Endothelial cell of umbilical vein (primary cell): ENCODE measurements around the gene GEMIN5. TPM values are rescaled to one million over a fixed set of nuclear protein-coding genes. Genes with fewer than 3 reads are reported as not detected.

Source experiments
- BruUV-seq: library from RNA; stranded (reverse); fragments of 400-500 nt; replicated peaks from 2 replicates; lab custom pipeline; 2021; lab: Mats Ljungman, UMichigan
- CTCF ChIA-PET: fragments of 300-600, 350-600 bp; sonication (Branson Sonifier 250); formaldehyde crosslinking; loops from one replicate; lab custom pipeline; 2021; ENCODE audit warnings: antibody characterized with exemption, inconsistent platforms; lab: Charles Lee
- POLR2A ChIA-PET: fragments of 300-600, 350-600 bp; sonication (Branson Sonifier 250); formaldehyde crosslinking; loops from one replicate; lab custom pipeline; 2021; ENCODE audit warnings: antibody characterized with exemption, inconsistent platforms; lab: Charles Lee
- DNase-seq: peaks from one replicate; pipeline ENCODE4 v3.0.0-alpha.2; 2011; ENCODE audit warnings: low read depth, low spot score
- FAIRE-seq: peaks from 2 replicates; lab custom pipeline; 2011; peaks lifted over from hg19 to GRCh38; lab: Jason Lieb, UNC
- H2AFZ ChIP-seq: 2 replicates; pipeline ENCODE4 v1.6.0; 2012; ENCODE audit warnings: low read depth, low read length, control low read depth, inconsistent platforms
- H3K27ac ChIP-seq: 2 replicates; pipeline ENCODE4 v1.5.1; 2011; ENCODE audit warnings: low read depth, mild to moderate bottlenecking, control low read depth, low read length, moderate library complexity; ENCODE audit not compliant: insufficient read depth
- H3K27me3 ChIP-seq, 2 experiments: 2 replicates each; pipeline versions ENCODE4 v1.6.0 to v1.6.1; 2011; ENCODE audit warnings: low read length in 2 of 2, mixed read lengths in 1 of 2; ENCODE audit not compliant: control insufficient read depth in 2 of 2, insufficient read depth in 2 of 2
- H3K36me3 ChIP-seq, 2 experiments: 2 replicates in 1 of 2; 3 replicates in 1 of 2; pipeline ENCODE4 v1.5.1; 2011; ENCODE audit warnings: low read length in 2 of 2, mild to moderate bottlenecking in 1 of 2, moderate library complexity in 1 of 2; ENCODE audit not compliant: control insufficient read depth in 2 of 2, insufficient read depth in 2 of 2; ENCODE audit errors: extremely low read depth in 1 of 2
- H3K4me1 ChIP-seq: 3 replicates; pipeline ENCODE4 v1.5.1; 2011; ENCODE audit warnings: mild to moderate bottlenecking, low read length; ENCODE audit not compliant: control insufficient read depth, insufficient read depth; ENCODE audit errors: extremely low read depth
- H3K4me2 ChIP-seq: 2 replicates; pipeline ENCODE4 v1.6.1; 2011; ENCODE audit warnings: low read length, control low read depth, mixed read lengths; ENCODE audit not compliant: insufficient read depth
- H3K4me3 ChIP-seq, 3 experiments: fragments of 200-600 bp in 1 of 3; sonication (generic), shearing (Covaris generic) in 1 of 3; replicated peaks in 1 of 3; 2 replicates each; pipeline ENCODE4 v1.5.1; 2011 to 2016; ENCODE audit warnings: control low read depth in 3 of 3, low read length in 3 of 3, mild to moderate bottlenecking in 2 of 3, inconsistent platforms in 1 of 3, low read depth in 1 of 3, moderate library complexity in 1 of 3; ENCODE audit not compliant: insufficient read depth in 1 of 3
- H3K79me2 ChIP-seq: 2 replicates; pipeline ENCODE4 v1.6.0; 2012; ENCODE audit warnings: low read length, inconsistent platforms; ENCODE audit not compliant: control insufficient read depth, insufficient read depth
- H3K9ac ChIP-seq: replicated peaks from 2 replicates; pipeline ENCODE3; 2011; ENCODE audit warnings: low read length, control low read depth; ENCODE audit not compliant: insufficient read depth; ENCODE audit errors: extremely low read depth
- H3K9me1 ChIP-seq: replicated peaks from 3 replicates; pipeline ENCODE4 v1.6.0; 2011; ENCODE audit warnings: mild to moderate bottlenecking, low read length; ENCODE audit not compliant: control insufficient read depth, insufficient read depth; ENCODE audit errors: extremely low read depth
- H3K9me3 ChIP-seq: replicated peaks from 2 replicates; pipeline ENCODE4 v1.5.1; 2012; ENCODE audit warnings: low read length, inconsistent platforms; ENCODE audit not compliant: control insufficient read depth, insufficient read depth
- H4K20me1 ChIP-seq: replicated peaks from 2 replicates; pipeline ENCODE3; 2011; ENCODE audit warnings: mild to moderate bottlenecking, low read length; ENCODE audit not compliant: control insufficient read depth, insufficient read depth; ENCODE audit errors: extremely low read depth
- CTCF ChIP-seq, 2 donors: IDR thresholded peaks; 1 replicate in 1 of 2; 2 replicates in 1 of 2; pipeline ENCODE4 v1.5.1; 2011; ENCODE audit warnings: low read length in 2 of 2, mild to moderate bottlenecking in 2 of 2, moderate library complexity in 2 of 2, control low read depth in 1 of 2, inconsistent platforms in 1 of 2, low read depth in 1 of 2; ENCODE audit not compliant: insufficient read depth in 1 of 2; ENCODE audit errors: extremely low read depth in 1 of 2
- JUN ChIP-seq: IDR thresholded peaks from 2 replicates; pipeline ENCODE4 v1.6.1; 2011; ENCODE audit warnings: borderline replicate concordance, low read depth; ENCODE audit not compliant: insufficient read length, insufficient read depth
- MYC ChIP-seq: IDR thresholded peaks from one replicate; pipeline ENCODE4 v1.6.1; 2011; ENCODE audit warnings: mild to moderate bottlenecking, low read depth, low read length
- POLR2A ChIP-seq: IDR thresholded peaks from 2 replicates; pipeline ENCODE4 v1.6.1; 2012; ENCODE audit warnings: low read depth, mild to moderate bottlenecking, control low read depth, low read length
- POLR2AphosphoS5 ChIP-seq: IDR thresholded peaks from 2 replicates; pipeline ENCODE4 v1.6.1; 2012; ENCODE audit warnings: low read depth, mild to moderate bottlenecking, control low read depth, low read length, moderate library complexity; ENCODE audit not compliant: insufficient read depth
- dilution Hi-C: fragments of 300-500 bp; cut with MboI; formaldehyde crosslinking; loops from one replicate; pipeline ENCODE4 v1.15.0; 2019; ENCODE audit warnings: low sequenced_read_pairs; ENCODE audit not compliant: extremely low pct_ligation_motif_present
- intact Hi-C: fragments of 100-400 bp; cut with micrococcal nuclease; formaldehyde crosslinking; loops from one replicate; pipeline ENCODE4 v1.10.0; 2022
- polyA plus RNA-seq, 4 experiments: library from polyadenylated mRNA; depleted of rRNA in 3 of 4; stranded (reverse) in 3 of 4; unstranded in 1 of 4; fragments of >200 nt; gene quantifications; 2 replicates each; pipeline versions ENCODE4 v1.2.1 to v1.2.3, GENCODE V29; 2011 to 2012; ENCODE audit warnings: missing spikeins in 1 of 4
- total RNA-seq: library from RNA; stranded (reverse); gene quantifications from 2 replicates; pipeline ENCODE4 v1.2.3, GENCODE V29; 2021

GEMIN5 gene
- total and polyA plus RNA-seq, 2 donors (not counting 3 experiments of a cell fraction or from before 2014, with no cell fraction given): 7.2 to 23.1 TPM

- no peak overlapping the region for H3K27ac ChIP-seq
- no peak overlapping the region for H2AFZ ChIP-seq
- no peak overlapping the region for H3K4me2 ChIP-seq
- no peaks in the 10 kb centered on the region for H3K9me1 ChIP-seq
- no peaks in the 10 kb centered on the region for H3K9me3 ChIP-seq
- CTCF ChIA-PET: no interaction called here
- H3K4me3 ChIP-seq: no peak overlapping the region
- no peaks in the 10 kb centered on the region for H3K79me2 ChIP-seq
- H4K20me1 ChIP-seq: no peaks in the 10 kb centered on the region
- H3K9ac ChIP-seq: no peak overlapping the region
- no peaks in the 10 kb centered on the region for H3K27me3 ChIP-seq
- peaks cover 9% of the 10 kb centered on the region for H3K4me1 ChIP-seq
- no peak for FAIRE-seq
- dilution Hi-C loops (no loop called here), intact Hi-C loops (no loop called here)
- POLR2A ChIA-PET: interaction anchor here (0.6 kb wide), 1 partner anchor 454 kb away, joined by 4 read pairs; no protein-coding TSS in a partner anchor
- DNase-seq: no peak
- BruUV-seq: no TSS peak
- TF ChIP-seq MYC: no peak
- TF ChIP-seq JUN: no peak
- no peak for TF ChIP-seq POLR2AphosphoS5
- TF ChIP-seq CTCF (IDR thresholded peaks at IDR 0.05; ENCODE audit: extremely low read depth in 1 of 2, insufficient read depth in 1 of 2, low read depth in 1 of 2, low read length in 2 of 2): no peak
- no peak for TF ChIP-seq POLR2A
- H3K36me3 ChIP-seq: no peaks in the 10 kb centered on the region
These were observed 95.1 kb downstream of the GEMIN5 start for GRCh38 chr5:154842689-154843530.
